ENCODE data around the gene TMEM132C. TPM values are rescaled to one million over a fixed set of nuclear protein-coding genes. Genes with fewer than 3 reads are reported as not detected.
"Not testable (repeated sequence)": the region's sequence is repeated elsewhere in the genome, so short reads cannot be mapped to it uniquely, and the experiment has no call there.

TMEM132C gene
- total and polyA plus RNA-seq, 9 donors, result 1.6 to 38.4 (median 9.4) TPM

DNA sequence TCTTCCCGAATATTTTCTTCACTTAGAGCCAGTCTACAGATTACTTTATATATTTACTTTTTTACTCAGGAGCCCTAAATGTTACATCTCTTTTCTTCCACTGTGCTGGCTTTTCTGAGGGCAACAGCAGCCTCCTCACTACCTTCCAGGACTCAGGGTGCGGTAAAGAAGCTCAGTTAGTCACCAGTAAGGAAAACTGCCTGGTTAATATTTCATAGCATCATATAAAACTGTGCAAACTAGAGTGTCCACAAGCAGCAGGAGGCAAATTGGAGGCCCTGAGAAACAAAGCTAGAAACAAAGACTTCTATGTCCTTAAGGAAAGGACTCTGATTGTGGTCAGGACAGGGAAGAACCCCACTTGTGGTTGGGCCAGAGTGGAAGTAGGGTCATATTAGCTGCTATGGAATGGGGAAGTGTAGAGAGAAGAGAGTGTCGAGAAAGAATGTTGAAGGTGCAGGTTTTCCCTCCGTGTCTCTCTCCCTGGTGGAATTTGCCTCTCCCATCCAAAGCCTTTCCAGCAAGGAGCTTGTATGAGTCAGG is 336.7 kb downstream of the TMEM132C start:
- Histone ChIP-seq H3K27me3 (no peaks in the 10 kb centered on the region), H3K36me3 (no peaks in the 10 kb centered on the region), H3K27ac (no peak overlapping the region), H3K4me3 (no peak overlapping the region), H3K9me3 (no peaks in the 10 kb centered on the region), H3K4me1 (ENCODE audit: insufficient read depth) (no peaks in the 10 kb centered on the region)
- 73 to 83% (median 79%) methylated on average over 4 of the region's 4 CpGs for WGBS, 3 donors
- no peak for DNase-seq
- TF ChIP-seq EP300 (IDR thresholded peaks at IDR 0.05) (no peak), POLR2A (IDR thresholded peaks at IDR 0.05) (no peak)
- TF ChIP-seq, protein P1, sequence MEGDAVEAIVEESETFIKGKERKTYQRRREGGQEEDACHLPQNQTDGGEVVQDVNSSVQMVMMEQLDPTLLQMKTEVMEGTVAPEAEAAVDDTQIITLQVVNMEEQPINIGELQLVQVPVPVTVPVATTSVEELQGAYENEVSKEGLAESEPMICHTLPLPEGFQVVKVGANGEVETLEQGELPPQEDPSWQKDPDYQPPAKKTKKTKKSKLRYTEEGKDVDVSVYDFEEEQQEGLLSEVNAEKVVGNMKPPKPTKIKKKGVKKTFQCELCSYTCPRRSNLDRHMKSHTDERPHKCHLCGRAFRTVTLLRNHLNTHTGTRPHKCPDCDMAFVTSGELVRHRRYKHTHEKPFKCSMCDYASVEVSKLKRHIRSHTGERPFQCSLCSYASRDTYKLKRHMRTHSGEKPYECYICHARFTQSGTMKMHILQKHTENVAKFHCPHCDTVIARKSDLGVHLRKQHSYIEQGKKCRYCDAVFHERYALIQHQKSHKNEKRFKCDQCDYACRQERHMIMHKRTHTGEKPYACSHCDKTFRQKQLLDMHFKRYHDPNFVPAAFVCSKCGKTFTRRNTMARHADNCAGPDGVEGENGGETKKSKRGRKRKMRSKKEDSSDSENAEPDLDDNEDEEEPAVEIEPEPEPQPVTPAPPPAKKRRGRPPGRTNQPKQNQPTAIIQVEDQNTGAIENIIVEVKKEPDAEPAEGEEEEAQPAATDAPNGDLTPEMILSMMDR (IDR thresholded peaks at IDR 0.05), result no peak
- intact Hi-C loops (cut with DNase I), result no loop called here

DNA sequence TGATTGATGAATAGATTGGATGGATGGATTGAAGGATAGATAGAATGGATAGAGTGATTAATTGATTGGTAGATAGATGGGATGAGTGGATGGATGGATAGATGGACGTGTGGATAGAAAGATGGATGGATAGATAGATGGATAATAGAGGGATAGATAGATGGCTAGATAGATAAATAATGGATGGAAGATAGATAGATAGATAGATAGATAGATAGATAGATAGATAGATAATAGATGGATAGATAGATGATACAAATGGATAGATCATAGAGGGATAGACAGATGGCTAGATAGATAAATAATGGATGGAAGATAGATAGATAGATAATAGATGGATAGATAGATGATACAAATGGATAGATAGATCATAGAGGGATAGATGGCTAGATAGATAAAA is 337.2 kb downstream of the TMEM132C start:
- H3K4me1 ChIP-seq (ENCODE audit: insufficient read depth); H3K27me3 ChIP-seq; DNase-seq; H3K9me3 ChIP-seq; H3K4me3 ChIP-seq; H3K27ac ChIP-seq; H3K36me3 ChIP-seq; intact Hi-C loops (cut with DNase I): not testable (repeated sequence)
- WGBS, 3 donors, result 79 to 87% (median 86%) methylated on average over 1 of the region's 1 CpG

DNA sequence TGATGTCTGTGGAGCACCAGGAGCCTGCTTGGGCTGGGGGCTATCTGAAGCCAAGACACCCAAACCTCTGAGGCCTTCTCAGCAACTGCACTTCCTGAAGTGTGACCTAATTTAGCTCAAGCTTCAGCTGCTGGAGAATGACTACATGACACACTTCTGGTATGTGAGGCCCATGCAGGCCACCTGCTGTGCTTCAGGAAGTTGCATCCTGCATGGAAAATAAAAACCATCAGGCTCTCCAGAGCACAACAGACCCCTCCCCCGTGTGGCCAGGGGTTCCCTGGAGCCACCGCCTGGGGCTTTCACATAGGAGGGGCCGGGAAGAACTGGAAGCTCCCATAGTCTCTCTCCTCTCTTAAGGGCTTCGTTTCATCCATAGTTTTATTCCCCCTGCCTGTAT is 339.1 kb downstream of the TMEM132C start:
- intact Hi-C loops (cut with DNase I), result no loop called here
- Histone ChIP-seq H3K27ac (no peak overlapping the region), H3K9me3 (no peaks in the 10 kb centered on the region), H3K36me3 (no peaks in the 10 kb centered on the region), H3K4me1 (ENCODE audit: insufficient read depth) (no peaks in the 10 kb centered on the region), H3K27me3 (no peaks in the 10 kb centered on the region), H3K4me3 (no peak overlapping the region)
- DNase-seq, result no peak
- 46 to 61% (median 59%) methylated on average over 4 of the region's 4 CpGs for WGBS, 3 donors
- TF ChIP-seq POLR2A (IDR thresholded peaks at IDR 0.05) (no peak), EP300 (IDR thresholded peaks at IDR 0.05) (no peak)
- TF ChIP-seq, protein P1 (IDR thresholded peaks at IDR 0.05), result no peak

DNA sequence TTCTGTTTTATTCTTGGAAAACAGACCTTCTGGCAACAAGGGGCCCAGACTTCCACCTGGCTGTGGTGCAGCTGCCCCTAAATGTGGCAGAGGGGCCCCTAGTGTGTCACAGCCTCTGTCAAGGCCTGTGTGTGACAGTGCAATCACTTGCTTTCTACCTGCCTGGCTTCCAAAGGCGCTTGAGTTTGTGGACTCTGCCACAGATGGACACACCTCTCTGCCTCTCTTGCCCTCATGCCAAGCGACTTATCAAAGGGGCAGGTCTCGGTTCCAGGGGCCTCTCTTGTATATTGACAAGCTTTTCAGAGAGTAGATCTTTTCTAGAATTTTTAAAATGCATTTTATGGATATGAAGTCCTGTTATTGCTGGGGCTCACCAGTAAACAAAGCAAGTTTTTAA is 339.6 kb downstream of the TMEM132C start:
- 72 to 87% (median 86%) methylated on average over 3 of the region's 3 CpGs for WGBS, 3 donors
- Histone ChIP-seq H3K27ac (no peak overlapping the region), H3K27me3 (no peaks in the 10 kb centered on the region), H3K36me3 (no peaks in the 10 kb centered on the region), H3K4me3 (no peak overlapping the region), H3K9me3 (no peaks in the 10 kb centered on the region), H3K4me1 (ENCODE audit: insufficient read depth) (no peaks in the 10 kb centered on the region)
- intact Hi-C loops (cut with DNase I), result no loop called here
- TF ChIP-seq POLR2A (IDR thresholded peaks at IDR 0.05), result no peak
- TF ChIP-seq, protein P1 (IDR thresholded peaks at IDR 0.05), result no peak
- no peak for TF ChIP-seq EP300 (IDR thresholded peaks at IDR 0.05)
- DNase-seq, result no peak

DNA sequence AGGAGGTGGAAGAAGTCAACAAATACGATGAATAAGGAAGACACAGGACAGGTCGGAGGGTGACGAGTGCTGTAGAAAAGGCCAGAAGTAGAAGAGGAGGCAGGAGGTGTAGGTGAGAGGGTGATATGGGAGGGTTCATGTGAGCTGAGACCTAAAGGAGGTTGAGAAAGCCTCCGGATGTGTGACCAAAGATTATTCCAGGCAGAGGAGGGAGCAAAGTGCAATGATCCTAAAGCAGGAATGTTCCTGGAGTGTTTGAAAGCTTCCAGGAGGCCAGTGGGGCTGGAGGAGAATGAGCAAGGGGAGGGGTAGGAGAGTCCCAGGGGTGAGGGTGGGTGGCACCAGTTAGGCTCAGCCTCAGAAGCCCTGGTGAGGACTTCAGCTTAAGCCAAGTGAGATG is 340.0 kb downstream of the TMEM132C start:
- TF ChIP-seq EP300 (IDR thresholded peaks at IDR 0.05), result no peak
- no peak for DNase-seq
- H3K27me3 ChIP-seq, result no peaks in the 10 kb centered on the region
- no peak overlapping the region for H3K27ac ChIP-seq
- intact Hi-C loops (cut with DNase I), result no loop called here
- no peaks in the 10 kb centered on the region for H3K36me3 ChIP-seq
- H3K4me3 ChIP-seq, result no peak overlapping the region
- H3K4me1 ChIP-seq (ENCODE audit: insufficient read depth), result no peaks in the 10 kb centered on the region
- no peaks in the 10 kb centered on the region for H3K9me3 ChIP-seq
- WGBS, 3 donors, result 80 to 84% (median 83%) methylated on average over 4 of the region's 4 CpGs
